T-helper 1 cell (primary cell): ENCODE results near the gene OR52E1.

ENCODE experiments used
- DNase-seq, 5 donors: peaks; one replicate each; pipeline ENCODE4 v3.0.0-alpha.2; 2012 to 2020

OR52E1 gene

DNA sequence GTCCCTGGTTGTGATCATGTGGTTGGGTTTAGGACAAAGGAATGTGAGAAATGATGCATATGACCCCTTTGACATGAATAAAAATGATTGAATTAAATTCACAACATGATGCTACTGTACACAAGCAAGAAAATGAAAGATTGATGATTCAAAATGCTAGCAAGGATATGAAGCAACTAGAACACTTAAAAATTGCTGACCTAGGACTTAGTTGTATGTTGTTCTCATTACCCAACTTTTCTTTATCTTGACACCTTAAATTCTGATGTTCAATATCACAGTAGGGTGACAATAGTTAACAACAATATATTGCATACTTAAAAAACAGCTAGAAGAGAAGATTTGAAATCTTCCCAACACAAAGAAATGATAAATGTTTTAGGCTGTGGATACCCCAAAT lies 48.2 kb downstream of the OR52E1 start:
- DNase-seq, result no peak

DNA sequence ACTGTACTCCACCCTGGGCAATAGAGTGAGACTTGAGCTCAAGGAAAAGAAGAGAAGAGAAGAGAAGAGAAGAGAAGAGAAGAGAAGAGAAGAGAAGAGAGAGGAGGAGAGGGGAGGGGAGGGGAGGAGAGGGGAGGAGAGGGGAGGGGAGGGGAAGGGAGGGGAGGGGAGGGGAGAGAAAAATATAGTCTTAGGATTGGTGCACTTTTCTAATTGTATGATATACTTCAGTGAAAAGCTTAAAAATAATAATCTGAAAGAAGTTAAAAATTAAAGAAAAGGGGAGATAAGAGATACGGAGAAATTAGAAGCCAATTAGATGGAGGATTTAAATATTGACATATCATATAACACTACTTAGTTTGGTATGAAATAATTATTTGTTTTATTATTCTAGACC lies 49.5 kb downstream of the OR52E1 start:
- DNase-seq, result no peak
